Breast epithelium (tissue), 4 donors: ENCODE data around the gene MEPE. TPM values are rescaled to one million over a fixed set of nuclear protein-coding genes. Genes with fewer than 3 reads are reported as not detected.

Experiments used
- DNase-seq, 2 donors: peaks; one replicate each; pipeline ENCODE4 v3.0.0-alpha.2; 2019; ENCODE audit warnings: low spot score in 2 of 2
- H3K27ac ChIP-seq, 2 donors: fragments of 200-600 bp; sonication (generic) in 1 of 2; one replicate each; pipeline ENCODE4 v1.5.1; 2016 to 2019; ENCODE audit warnings: mild to moderate bottlenecking in 1 of 2
- H3K27me3 ChIP-seq, 2 donors: fragments of 200-600 bp; sonication (generic) in 1 of 2; one replicate each; pipeline versions ENCODE4 v1.5.1 to v1.6.0; 2017 to 2019; ENCODE audit warnings: control low read depth in 1 of 2, mild to moderate bottlenecking in 1 of 2
- H3K36me3 ChIP-seq: fragments of 200-600 bp; one replicate; pipeline ENCODE4 v1.5.1; 2019
- H3K4me1 ChIP-seq, 2 donors: fragments of 200-600 bp; sonication (generic); one replicate each; pipeline ENCODE4 v1.5.1; 2016 to 2019; ENCODE audit warnings: control low read depth in 1 of 2
- H3K4me3 ChIP-seq, 3 donors: fragments of 200-600 bp; sonication (generic); 1 replicate in 2 of 3; 2 replicates in 1 of 3; pipeline ENCODE4 v1.5.1; 2016 to 2019; ENCODE audit warnings: mild to moderate bottlenecking in 3 of 3, moderate library complexity in 2 of 3
- H3K9me3 ChIP-seq, 2 donors: fragments of 200-600 bp; sonication (generic) in 1 of 2; one replicate each; pipeline ENCODE4 v1.5.1; 2016 to 2019; ENCODE audit warnings: control low read depth in 1 of 2
- POLR2A ChIP-seq: fragments of 450-650 bp; IDR thresholded peaks from one replicate; pipeline ENCODE4 v1.6.1; 2016; ENCODE audit warnings: antibody characterized with exemption, mild to moderate bottlenecking, moderate library complexity
- POLR2AphosphoS5 ChIP-seq, 3 donors: sonication (generic); formaldehyde crosslinking; IDR thresholded peaks; one replicate each; pipeline ENCODE4 v1.6.1; 2017; ENCODE audit warnings: antibody characterized with exemption in 3 of 3
- intact Hi-C: fragments of 100-400 bp; cut with DNase I; formaldehyde crosslinking; loops from one replicate; pipeline ENCODE4 v1.15.1; 2023; ENCODE audit warnings: low total_unique reads
- total RNA-seq, 3 donors: library from RNA; depleted of rRNA; stranded (reverse); fragments of >200 nt; gene quantifications; one replicate each; pipeline ENCODE4 v1.1.0, GENCODE V29; 2016
- TF ChIP-seq, protein P1 (sequence below), 3 donors: fragments of 450-650 bp; IDR thresholded peaks; one replicate each; pipeline ENCODE4 v1.5.1; 2016 to 2017; ENCODE audit warnings: antibody characterized with exemption in 3 of 3, mild to moderate bottlenecking in 3 of 3, moderate library complexity in 3 of 3

MEPE gene
- total RNA-seq, 3 donors from 2014 or later = not detected

DNA sequence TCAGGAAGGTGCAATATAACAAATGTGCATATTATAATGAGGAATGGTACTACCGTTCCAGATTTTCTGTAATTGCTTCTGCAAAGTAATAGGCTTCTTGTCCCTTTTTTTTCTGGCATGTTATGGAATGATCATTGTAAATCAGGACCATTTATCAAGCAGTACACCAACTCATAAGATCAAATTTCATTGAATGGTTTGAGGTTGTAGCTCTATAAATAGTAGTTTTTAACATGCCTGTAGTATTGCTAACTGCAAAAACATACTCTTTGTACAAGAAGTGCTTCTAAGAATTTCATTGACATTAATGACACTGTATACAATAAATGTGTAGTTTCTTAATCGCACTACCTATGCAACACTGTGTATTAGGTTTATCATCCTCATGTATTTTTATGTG is 20.8 kb upstream of the MEPE start:
- H3K27ac ChIP-seq = no peak overlapping the region
- intact Hi-C loops = no loop called here
- TF ChIP-seq POLR2A = no peak
- TF ChIP-seq POLR2AphosphoS5 (IDR thresholded peaks at IDR 0.05) = no peak
- TF ChIP-seq, protein P1, sequence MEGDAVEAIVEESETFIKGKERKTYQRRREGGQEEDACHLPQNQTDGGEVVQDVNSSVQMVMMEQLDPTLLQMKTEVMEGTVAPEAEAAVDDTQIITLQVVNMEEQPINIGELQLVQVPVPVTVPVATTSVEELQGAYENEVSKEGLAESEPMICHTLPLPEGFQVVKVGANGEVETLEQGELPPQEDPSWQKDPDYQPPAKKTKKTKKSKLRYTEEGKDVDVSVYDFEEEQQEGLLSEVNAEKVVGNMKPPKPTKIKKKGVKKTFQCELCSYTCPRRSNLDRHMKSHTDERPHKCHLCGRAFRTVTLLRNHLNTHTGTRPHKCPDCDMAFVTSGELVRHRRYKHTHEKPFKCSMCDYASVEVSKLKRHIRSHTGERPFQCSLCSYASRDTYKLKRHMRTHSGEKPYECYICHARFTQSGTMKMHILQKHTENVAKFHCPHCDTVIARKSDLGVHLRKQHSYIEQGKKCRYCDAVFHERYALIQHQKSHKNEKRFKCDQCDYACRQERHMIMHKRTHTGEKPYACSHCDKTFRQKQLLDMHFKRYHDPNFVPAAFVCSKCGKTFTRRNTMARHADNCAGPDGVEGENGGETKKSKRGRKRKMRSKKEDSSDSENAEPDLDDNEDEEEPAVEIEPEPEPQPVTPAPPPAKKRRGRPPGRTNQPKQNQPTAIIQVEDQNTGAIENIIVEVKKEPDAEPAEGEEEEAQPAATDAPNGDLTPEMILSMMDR (IDR thresholded peaks at IDR 0.05) = no peak
- no peak overlapping the region for H3K4me3 ChIP-seq
- H3K27me3 ChIP-seq = no peaks in the 10 kb centered on the region
- no peaks in the 10 kb centered on the region for H3K9me3 ChIP-seq
- no peaks in the 10 kb centered on the region for H3K36me3 ChIP-seq
- DNase-seq = no peak
- H3K4me1 ChIP-seq = no peaks in the 10 kb centered on the region

DNA sequence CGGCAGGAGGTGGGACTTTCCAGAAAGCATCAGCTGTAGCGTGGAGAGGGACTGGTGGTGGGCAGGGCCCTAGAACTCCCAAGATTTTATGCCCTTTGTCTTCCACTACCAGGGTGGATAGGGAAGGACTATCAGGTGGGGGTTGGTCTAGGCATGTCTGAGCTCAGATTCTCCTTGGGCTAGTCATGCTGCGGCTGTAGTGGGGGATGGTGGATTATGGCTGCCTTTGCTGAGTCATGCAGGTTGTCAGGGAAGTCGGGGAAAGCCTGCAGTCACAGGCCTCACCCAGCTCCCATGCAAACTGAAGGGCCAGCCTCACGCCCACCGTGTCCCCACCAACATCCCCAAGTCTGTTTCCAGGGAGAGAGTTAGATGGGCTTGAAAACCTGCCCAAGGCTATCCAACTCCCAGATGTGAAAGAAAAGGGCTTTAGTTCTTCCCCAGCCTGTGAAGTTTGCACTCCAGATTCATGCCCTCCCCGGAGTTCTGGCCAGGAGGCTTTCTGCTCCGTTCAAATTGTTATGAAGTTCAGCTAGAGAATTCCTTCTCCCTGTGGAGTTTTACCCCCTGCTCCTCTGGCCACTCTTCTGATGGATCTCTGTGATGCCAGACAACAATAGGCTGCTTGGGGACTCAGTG is 13.4 kb upstream of the MEPE start:
- intact Hi-C loops = no loop called here
- H3K27ac ChIP-seq = no peak overlapping the region
- H3K4me3 ChIP-seq = no peak overlapping the region
- TF ChIP-seq, protein P1 (IDR thresholded peaks at IDR 0.05) = no peak
- TF ChIP-seq POLR2AphosphoS5 (IDR thresholded peaks at IDR 0.05) = no peak
- TF ChIP-seq POLR2A = no peak
- H3K27me3 ChIP-seq = no peaks in the 10 kb centered on the region
- no peaks in the 10 kb centered on the region for H3K4me1 ChIP-seq
- peaks cover 0 to 4% of the 10 kb centered on the region in 2 donors for H3K9me3 ChIP-seq
- H3K36me3 ChIP-seq = no peaks in the 10 kb centered on the region
- no peak for DNase-seq

DNA sequence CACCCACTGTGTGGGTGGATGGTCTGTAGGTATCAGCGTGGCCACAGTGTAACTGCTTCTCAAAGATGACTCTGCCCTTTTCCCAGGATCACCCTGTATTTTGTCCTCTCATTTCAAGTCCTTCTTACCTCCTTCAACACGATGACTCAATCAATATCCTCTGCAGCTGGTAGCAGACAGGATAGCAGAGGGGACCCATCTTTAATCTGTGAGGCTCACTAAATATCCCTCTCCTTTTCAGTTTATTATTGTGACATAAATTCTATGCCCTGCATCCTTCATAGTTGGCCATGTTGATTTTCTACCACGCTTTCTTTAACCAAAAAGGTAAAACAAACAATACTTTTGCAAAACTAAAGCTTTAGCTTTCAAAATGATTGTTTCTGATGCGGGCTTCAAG is 9.6 kb upstream of the MEPE start:
- DNase-seq = no peak
- Histone ChIP-seq H3K4me1 (no peaks in the 10 kb centered on the region), H3K27ac (no peak overlapping the region), H3K4me3 (no peak overlapping the region), H3K9me3 (no peaks in the 10 kb centered on the region), H3K36me3 (no peaks in the 10 kb centered on the region), H3K27me3 (no peaks in the 10 kb centered on the region)
- intact Hi-C loops = no loop called here
- TF ChIP-seq POLR2A = no peak
- TF ChIP-seq POLR2AphosphoS5 (IDR thresholded peaks at IDR 0.05) = no peak
- TF ChIP-seq, protein P1 (IDR thresholded peaks at IDR 0.05) = no peak

DNA sequence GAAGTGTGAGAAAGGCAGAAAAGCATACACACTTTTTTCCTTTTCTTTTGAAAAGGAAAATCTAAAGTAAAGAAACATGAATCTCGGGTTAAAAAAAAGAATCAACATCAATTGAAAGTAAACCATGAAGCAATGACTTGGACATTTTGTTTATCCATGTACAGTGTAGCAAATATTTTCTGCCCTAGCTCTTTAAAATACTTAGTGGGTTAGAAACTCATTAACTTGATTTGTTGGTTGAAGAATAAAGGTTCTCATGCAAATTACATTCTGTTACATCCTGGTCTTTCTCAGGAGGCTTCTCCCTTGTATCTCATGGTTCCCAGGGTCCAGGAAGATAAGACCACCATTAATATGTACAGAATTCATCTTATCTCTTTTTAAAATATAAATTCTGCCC is 9.0 kb upstream of the MEPE start:
- TF ChIP-seq, protein P1 (IDR thresholded peaks at IDR 0.05) = no peak
- no peak for TF ChIP-seq POLR2AphosphoS5 (IDR thresholded peaks at IDR 0.05)
- TF ChIP-seq POLR2A = no peak
- Histone ChIP-seq H3K9me3 (no peaks in the 10 kb centered on the region), H3K27ac (no peak overlapping the region), H3K4me3 (no peak overlapping the region), H3K27me3 (no peaks in the 10 kb centered on the region), H3K36me3 (no peaks in the 10 kb centered on the region), H3K4me1 (no peaks in the 10 kb centered on the region)
- intact Hi-C loops = no loop called here
- no peak for DNase-seq

DNA sequence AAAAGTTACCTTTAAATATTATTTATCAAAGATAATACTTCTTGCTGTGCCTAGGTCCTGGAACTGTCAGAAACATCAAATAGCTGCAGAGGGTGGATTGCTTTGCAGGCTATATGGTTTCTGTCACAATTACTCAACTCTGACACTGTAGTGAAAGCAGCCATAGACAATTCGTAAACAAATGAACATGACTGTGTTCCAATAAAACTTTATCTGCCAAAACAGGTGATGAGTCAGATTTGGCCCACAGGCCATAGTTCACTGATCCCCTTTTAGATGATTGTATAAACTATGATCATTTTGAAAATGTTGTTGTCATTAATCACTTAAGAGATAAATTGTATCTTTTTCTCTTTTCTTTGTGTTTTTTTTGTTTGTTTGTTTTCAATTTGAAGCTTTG is 8.4 kb upstream of the MEPE start:
- TF ChIP-seq POLR2A (no peak), POLR2AphosphoS5 (IDR thresholded peaks at IDR 0.05) (no peak)
- TF ChIP-seq, protein P1 (IDR thresholded peaks at IDR 0.05) = no peak

More for the DNA sequence above, 8.4 kb upstream of the MEPE start:
- H3K4me1 ChIP-seq = no peaks in the 10 kb centered on the region
- H3K27me3 ChIP-seq = no peaks in the 10 kb centered on the region
- DNase-seq = no peak
- H3K4me3 ChIP-seq = no peak overlapping the region
- H3K36me3 ChIP-seq = no peaks in the 10 kb centered on the region
- intact Hi-C loops = no loop called here
- no peaks in the 10 kb centered on the region for H3K9me3 ChIP-seq
- no peak overlapping the region for H3K27ac ChIP-seq
